ENCODE measurements around the gene DOCK8. TPM values are rescaled to one million over a fixed set of nuclear protein-coding genes. Genes with fewer than 3 reads are reported as not detected.

The DOCK8 gene
- total and polyA plus RNA-seq, 2 donors from 2014 or later: 5.0 to 46.5 TPM

- no peak for TF ChIP-seq CTCF (IDR thresholded peaks at IDR 0.05; ENCODE audit: borderline replicate concordance, extremely low read depth, insufficient read depth)
- DNase-seq: peak in 4 of 5 donors; percentile 38 to 76 (median 56)
- Histone ChIP-seq H3K4me1 (ENCODE audit: control insufficient read depth in 2 of 3, insufficient read depth in 2 of 3, low read depth in 1 of 3, low read length in 3 of 3) (peaks cover 0 to 10% (median 0%) of the 10 kb centered on the region in 3 donors), H3K27ac (ENCODE audit: low read depth in 2 of 2, low read length in 2 of 2) (peak overlapping the region in 1 of 2 donors; percentile 16), H3K4me3 (ENCODE audit: low read length in 3 of 3) (no peak overlapping the region), H3K9ac (ENCODE audit: low read length in 3 of 3) (no peak overlapping the region), H3K9me3 (ENCODE audit: control insufficient read depth in 2 of 3, insufficient read depth in 1 of 3, low read length in 3 of 3) (no peaks in the 10 kb centered on the region), H3K27me3 (ENCODE audit: control insufficient read depth, insufficient read depth, low read length) (no peaks in the 10 kb centered on the region), H3K36me3 (ENCODE audit: control insufficient read depth in 2 of 3, insufficient read depth in 3 of 3, low read length in 3 of 3) (peaks cover 0 to 5% (median 0%) of the 10 kb centered on the region in 3 donors)
- intact Hi-C loops (cut with DNase I): no loop called here
- FAIRE-seq: no peak
Measured at GRCh38 chr9:445033-445432, 230.4 kb downstream of the DOCK8 start.

- peaks cover 0 to 9% (median 0%) of the 10 kb centered on the region in 3 donors for H3K36me3 ChIP-seq (ENCODE audit: control insufficient read depth in 2 of 3, insufficient read depth in 3 of 3, low read length in 3 of 3)
- FAIRE-seq (no peak), DNase-seq (peak in 1 of 5 donors; percentile 67)
- no peak for TF ChIP-seq CTCF (IDR thresholded peaks at IDR 0.05; ENCODE audit: borderline replicate concordance, extremely low read depth, insufficient read depth)
- H3K4me1 ChIP-seq (ENCODE audit: control insufficient read depth in 2 of 3, insufficient read depth in 2 of 3, low read depth in 1 of 3, low read length in 3 of 3): peaks cover 0 to 10% (median 0%) of the 10 kb centered on the region in 3 donors
- no peak overlapping the region for H3K4me3 ChIP-seq (ENCODE audit: low read length in 3 of 3)
- intact Hi-C loops (cut with DNase I): no loop called here
- no peaks in the 10 kb centered on the region for H3K27me3 ChIP-seq (ENCODE audit: control insufficient read depth, insufficient read depth, low read length)
- H3K9ac ChIP-seq (ENCODE audit: low read length in 3 of 3): no peak overlapping the region
- H3K9me3 ChIP-seq (ENCODE audit: control insufficient read depth in 2 of 3, insufficient read depth in 1 of 3, low read length in 3 of 3): no peaks in the 10 kb centered on the region
- H3K27ac ChIP-seq (ENCODE audit: low read depth in 2 of 2, low read length in 2 of 2): no peak overlapping the region
Measured at GRCh38 chr9:446074-446699, 231.5 kb downstream of the DOCK8 start.

GRCh38 chr9:447230-448025 is 232.8 kb downstream of the DOCK8 start:
- Histone ChIP-seq H3K4me1 (ENCODE audit: control insufficient read depth in 2 of 3, insufficient read depth in 2 of 3, low read depth in 1 of 3, low read length in 3 of 3) (peaks cover 0 to 10% (median 0%) of the 10 kb centered on the region in 3 donors), H3K36me3 (ENCODE audit: control insufficient read depth in 2 of 3, insufficient read depth in 3 of 3, low read length in 3 of 3) (peaks cover 0 to 9% (median 3%) of the 10 kb centered on the region in 3 donors), H3K9ac (ENCODE audit: low read length in 3 of 3) (no peak overlapping the region), H3K4me3 (ENCODE audit: low read length in 3 of 3) (no peak overlapping the region), H3K27me3 (ENCODE audit: control insufficient read depth, insufficient read depth, low read length) (no peaks in the 10 kb centered on the region), H3K27ac (ENCODE audit: low read depth in 2 of 2, low read length in 2 of 2) (no peak overlapping the region), H3K9me3 (ENCODE audit: control insufficient read depth in 2 of 3, insufficient read depth in 1 of 3, low read length in 3 of 3) (no peaks in the 10 kb centered on the region)
- intact Hi-C loops (cut with DNase I): no loop called here
- TF ChIP-seq CTCF (IDR thresholded peaks at IDR 0.05; ENCODE audit: borderline replicate concordance, extremely low read depth, insufficient read depth): no peak
- FAIRE-seq (no peak), DNase-seq (no peak)
